Measurements from ENCODE around the gene RNF4.

GRCh38 chr4:2497931-2498330 is 29.0 kb downstream of the RNF4 start:
- TF ChIP-seq CTCF (IDR thresholded peaks at IDR 0.05; ENCODE audit: low read length) (no peak), EZH2 (IDR thresholded peaks at IDR 0.05; ENCODE audit: borderline replicate concordance, low read length) (no peak)
